IMR-90 (cell line): ENCODE results near the gene CENPT. TPM values are rescaled to one million over a fixed set of nuclear protein-coding genes. Genes with fewer than 3 reads are reported as not detected.
A peak's percentile ranks its signal among the peaks of the same experiment; 100 is the strongest.

Experiments used
- ATAC-seq: fragments of 200-7000 bp; cut with Tn5 transposase; 2 replicates; pipeline ENCODE4 v1.9.1; 2020; ENCODE audit warnings: low read depth, mild to moderate bottlenecking, moderate library complexity
- BruUV-seq: library from RNA; stranded (reverse); fragments of 400-500 nt; replicated peaks from 2 replicates; lab custom pipeline; 2021; lab: Mats Ljungman, UMichigan
- CTCF ChIA-PET: fragments of 300-600 bp; formaldehyde crosslinking; extraction: SDS; loops from one replicate; lab custom pipeline; 2021; ENCODE audit warnings: antibody characterized with exemption; lab: Yijun Ruan, JAX
- POLR2A ChIA-PET: fragments of 300-600 bp; sonication (Branson Sonifier 250); formaldehyde crosslinking; loops from one replicate; lab custom pipeline; 2022; ENCODE audit warnings: antibody characterized with exemption; ENCODE audit not compliant: unreplicated experiment; lab: Charles Lee
- DNase-seq: peaks from one replicate; pipeline ENCODE4 v3.0.0; 2013
- H2AFZ ChIP-seq: replicated peaks from 2 replicates; pipeline ENCODE3; 2013; ENCODE audit warnings: low read length, mild to moderate bottlenecking; ENCODE audit not compliant: poor library complexity
- H2AK5ac ChIP-seq: 2 replicates; pipeline ENCODE4 v1.6.1; 2013; ENCODE audit warnings: low read depth, low read length, inconsistent platforms
- H2AK9ac ChIP-seq: replicated peaks from 2 replicates; pipeline ENCODE3; 2013; ENCODE audit warnings: mild to moderate bottlenecking, low read depth, low read length, moderate library complexity; ENCODE audit not compliant: poor library complexity
- H2BK120ac ChIP-seq: 2 replicates; pipeline ENCODE4 v1.6.1; 2013; ENCODE audit warnings: low read depth, low read length, inconsistent platforms
- H2BK15ac ChIP-seq: 3 replicates; pipeline ENCODE4 v1.6.1; 2013; ENCODE audit warnings: low read depth, low read length, inconsistent platforms
- H2BK20ac ChIP-seq: 2 replicates; pipeline ENCODE4 v1.6.1; 2013; ENCODE audit warnings: low read depth, mild to moderate bottlenecking, inconsistent platforms, low read length, moderate library complexity
- H2BK5ac ChIP-seq: 2 replicates; pipeline ENCODE4 v1.6.1; 2013; ENCODE audit warnings: mild to moderate bottlenecking, low read depth, low read length, inconsistent platforms; ENCODE audit not compliant: poor library complexity, severe bottlenecking
- H3K14ac ChIP-seq: replicated peaks from 2 replicates; pipeline ENCODE4 v1.6.1; 2013; ENCODE audit warnings: low read depth, low read length, inconsistent platforms
- H3K18ac ChIP-seq: 2 replicates; pipeline ENCODE4 v1.6.1; 2013; ENCODE audit warnings: low read depth, low read length, control low read depth
- H3K23ac ChIP-seq: 2 replicates; pipeline ENCODE4 v1.6.1; 2013; ENCODE audit warnings: low read depth, low read length, inconsistent platforms
- H3K27ac ChIP-seq: 2 replicates; pipeline ENCODE4 v1.5.1; 2013; ENCODE audit warnings: mild to moderate bottlenecking, control low read depth, low read length; ENCODE audit not compliant: insufficient read depth
- H3K27me3 ChIP-seq: 2 replicates; pipeline ENCODE4 v1.6.1; 2013; ENCODE audit warnings: low read length; ENCODE audit not compliant: control insufficient read depth, insufficient read depth
- H3K36me3 ChIP-seq: 2 replicates; pipeline ENCODE4 v1.6.1; 2013; ENCODE audit warnings: low read length, mixed read lengths; ENCODE audit not compliant: control insufficient read depth, insufficient read depth
- H3K4ac ChIP-seq: 2 replicates; pipeline ENCODE4 v1.6.1; 2013; ENCODE audit warnings: low read depth, low read length, inconsistent platforms
- H3K4me1 ChIP-seq: 2 replicates; pipeline ENCODE4 v1.6.1; 2013; ENCODE audit warnings: low read length, mixed read lengths; ENCODE audit not compliant: control insufficient read depth, insufficient read depth
- H3K4me2 ChIP-seq: 2 replicates; pipeline ENCODE4 v1.6.1; 2013; ENCODE audit warnings: low read depth, mild to moderate bottlenecking, control low read depth, low read length, moderate library complexity
- H3K4me3 ChIP-seq: 2 replicates; pipeline ENCODE4 v1.5.1; 2013; ENCODE audit warnings: low read depth, mild to moderate bottlenecking, control low read depth, low read length, moderate library complexity; ENCODE audit not compliant: insufficient read depth
- H3K56ac ChIP-seq: 2 replicates; pipeline ENCODE4 v1.6.1; 2013; ENCODE audit warnings: low read length, inconsistent platforms; ENCODE audit not compliant: insufficient read depth; ENCODE audit errors: extremely low read depth
- H3K79me1 ChIP-seq, 2 experiments: 2 replicates each; pipeline ENCODE4 v1.6.1; 2013; ENCODE audit warnings: low read length in 2 of 2, inconsistent platforms in 1 of 2, low read depth in 1 of 2
- H3K9ac ChIP-seq: 2 replicates; pipeline ENCODE4 v1.6.1; 2013; ENCODE audit warnings: low read depth, low read length, control low read depth
- H3K9me1 ChIP-seq: 2 replicates; pipeline ENCODE4 v1.6.1; 2013; ENCODE audit warnings: low read length, inconsistent platforms; ENCODE audit not compliant: insufficient read depth
- H3K9me3 ChIP-seq: 2 replicates; pipeline ENCODE4 v1.6.1; 2013; ENCODE audit warnings: low read length; ENCODE audit not compliant: control insufficient read depth, insufficient read depth
- H4K20me1 ChIP-seq: 2 replicates; pipeline ENCODE4 v1.6.1; 2013; ENCODE audit warnings: low read length, inconsistent platforms; ENCODE audit not compliant: insufficient read depth
- H4K5ac ChIP-seq: 2 replicates; pipeline ENCODE4 v1.6.1; 2013; ENCODE audit warnings: mild to moderate bottlenecking, low read depth, low read length, control low read depth
- H4K8ac ChIP-seq, 2 experiments: 2 replicates each; pipeline ENCODE4 v1.6.1; 2013; ENCODE audit warnings: low read depth in 2 of 2, low read length in 2 of 2, control low read depth in 1 of 2, inconsistent platforms in 1 of 2
- H4K91ac ChIP-seq: 2 replicates; pipeline ENCODE4 v1.6.1; 2013; ENCODE audit warnings: low read depth, low read length, inconsistent platforms; ENCODE audit not compliant: insufficient read depth
- BHLHE40 ChIP-seq: fragments of 150-350 bp; IDR thresholded peaks from 2 replicates; pipeline ENCODE4 v1.6.1; 2016; ENCODE audit warnings: mild to moderate bottlenecking, low read depth, low read length
- CEBPB ChIP-seq: IDR thresholded peaks from 2 replicates; pipeline ENCODE4 v1.6.1; 2012; ENCODE audit warnings: low read depth, low read length, improper control_type of control experiment
- CHD1 ChIP-seq: IDR thresholded peaks from 2 replicates; pipeline ENCODE4 v1.6.1; 2012; ENCODE audit warnings: low read depth, low read length, improper control_type of control experiment
- CTCF ChIP-seq: conservative IDR thresholded peaks from 2 replicates; pipeline ENCODE4 v1.5.1; 2012; ENCODE audit warnings: mild to moderate bottlenecking, low read depth, low read length, improper control_type of control experiment
- MAFK ChIP-seq: IDR thresholded peaks from 2 replicates; pipeline ENCODE4 v1.6.1; 2012; ENCODE audit warnings: low read depth, low read length, improper control_type of control experiment
- MAZ ChIP-seq: IDR thresholded peaks from 2 replicates; pipeline ENCODE4 v1.6.1; 2012; ENCODE audit warnings: low read depth, mild to moderate bottlenecking, low read length, improper control_type of control experiment, moderate library complexity, borderline replicate concordance
- MXI1 ChIP-seq: IDR thresholded peaks from 2 replicates; pipeline ENCODE4 v1.6.1; 2012; ENCODE audit warnings: low read depth, mild to moderate bottlenecking, low read length, moderate library complexity, borderline replicate concordance
- NFE2L2 ChIP-seq: fragments of 150-350 bp; IDR thresholded peaks from 2 replicates; pipeline ENCODE4 v1.6.1; 2016; ENCODE audit warnings: low read depth, mild to moderate bottlenecking, low read length
- POLR2A ChIP-seq: IDR thresholded peaks from 2 replicates; pipeline ENCODE4 v1.6.1; 2012; ENCODE audit warnings: mild to moderate bottlenecking, low read depth, low read length
- RAD21 ChIP-seq: IDR thresholded peaks from 2 replicates; pipeline ENCODE4 v1.6.1; 2012; ENCODE audit warnings: low read length, improper control_type of control experiment
- RCOR1 ChIP-seq: IDR thresholded peaks from 2 replicates; pipeline ENCODE4 v1.6.1; 2012; ENCODE audit warnings: mild to moderate bottlenecking, low read length, improper control_type of control experiment; ENCODE audit not compliant: insufficient replicate concordance
- RFX5 ChIP-seq: IDR thresholded peaks from 2 replicates; pipeline ENCODE4 v1.8.0; 2012; ENCODE audit warnings: low read depth, mild to moderate bottlenecking, low read length, moderate library complexity
- SMC3 ChIP-seq: fragments of 150-350 bp; IDR thresholded peaks from 2 replicates; pipeline ENCODE4 v1.6.1; 2016; ENCODE audit warnings: low read depth, mild to moderate bottlenecking, antibody characterized with exemption, low read length, moderate library complexity
- USF2 ChIP-seq: fragments of 150-350 bp; IDR thresholded peaks from 2 replicates; pipeline ENCODE4 v1.6.1; 2017; ENCODE audit warnings: mild to moderate bottlenecking, antibody characterized with exemption, low read length, low read depth
- whole genome bisulfite sequencing, 2 experiments: methylation state at CpG; one replicate each; pipeline versions ENCODE4 v1.1.5 to v1.1.7; 2013; ENCODE audit warnings: missing lambda C conversion rate in 2 of 2; ENCODE audit not compliant: insufficient read length in 1 of 2; ENCODE audit errors: extremely low coverage in 2 of 2; 5-methylcytosine and 5-hydroxymethylcytosine counted together
- dilution Hi-C: fragments of 300-500 bp; cut with HindIII; formaldehyde crosslinking; loops from one replicate; pipeline ENCODE4 v1.14.3; 2018; ENCODE audit warnings: low sequenced_read_pairs; ENCODE audit not compliant: unreplicated experiment
- in situ Hi-C: fragments of 300-500 bp; cut with MboI; formaldehyde crosslinking; loops from 3 replicates; pipeline ENCODE4 v1.14.3; 2019; ENCODE audit warnings: low sequenced_read_pairs, inconsistent platforms, mixed read lengths
- intact Hi-C: fragments of 100-400 bp; cut with micrococcal nuclease; formaldehyde crosslinking; loops from 2 replicates; pipeline ENCODE4 v1.10.0; 2022
- polyA plus RNA-seq, 3 experiments: library from polyadenylated mRNA; depleted of rRNA; stranded (reverse); fragments of >200 nt; gene quantifications; 2 replicates each; pipeline ENCODE4 v1.2.3, GENCODE V29; 2012; ENCODE audit warnings: low replicate concordance in 1 of 3
- total RNA-seq: library from RNA; depleted of rRNA; stranded (reverse); fragments of >200 nt; gene quantifications from 2 replicates; pipeline ENCODE4 v1.2.3, GENCODE V29; 2012
- TF ChIP-seq, protein P1 (sequence below): fragments of 150-350 bp; IDR thresholded peaks from 2 replicates; pipeline ENCODE4 v1.6.1; 2016; ENCODE audit warnings: low read depth, mild to moderate bottlenecking, low read length, moderate library complexity, borderline replicate concordance

The CENPT gene
- total and polyA plus RNA-seq, 2 of the 4 experiments (the other 2 are of a cell fraction), result 33.3 to 83.1 TPM

DNA sequence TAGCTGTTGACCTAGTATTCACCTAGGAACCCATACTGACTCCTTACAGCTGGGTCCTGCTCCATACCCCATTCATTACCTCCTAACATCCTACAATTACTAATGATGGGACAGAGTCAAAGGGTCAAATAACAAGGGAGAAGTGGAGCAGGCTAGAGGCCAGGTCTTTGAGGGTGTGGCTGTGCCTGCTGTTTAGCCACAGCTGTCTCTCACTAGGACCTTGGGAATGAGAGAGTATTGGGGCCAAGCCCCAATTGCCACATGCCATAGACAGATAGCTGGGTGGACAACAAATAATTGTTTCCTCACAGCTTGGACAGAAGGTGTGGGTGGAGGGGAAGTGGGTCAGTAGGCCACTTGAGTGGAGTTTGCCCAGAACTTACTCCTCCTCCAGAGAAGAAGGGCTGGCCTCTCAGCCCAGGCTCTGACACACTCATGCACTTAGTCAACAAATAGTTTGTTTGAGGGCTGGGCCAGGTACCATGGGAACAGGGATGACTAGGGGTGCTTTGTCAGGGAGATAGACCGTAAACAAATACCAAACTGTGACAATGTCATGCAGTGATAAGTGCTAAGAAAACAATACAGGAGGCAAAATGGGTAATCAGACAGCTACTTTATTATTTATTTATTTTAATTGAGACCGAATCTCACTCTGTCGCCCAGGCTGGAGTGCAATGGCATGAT lies 10.2 kb upstream of the CENPT start:
- H3K27ac ChIP-seq, result no peak overlapping the region
- peak overlapping the region; percentile 1 for H2AK9ac ChIP-seq
- no peak overlapping the region for H2BK20ac ChIP-seq
- H2AK5ac ChIP-seq, result no peak overlapping the region
- H3K27me3 ChIP-seq, result no peaks in the 10 kb centered on the region
- peaks cover 21% of the 10 kb centered on the region for H3K4me1 ChIP-seq
- peaks cover 97% of the 10 kb centered on the region for H4K20me1 ChIP-seq
- no peak overlapping the region for H2BK15ac ChIP-seq
- H3K56ac ChIP-seq, result no peak overlapping the region
- H2BK120ac ChIP-seq, result no peak overlapping the region
- H3K36me3 ChIP-seq, result peaks cover 17% of the 10 kb centered on the region
- H3K4ac ChIP-seq, result no peak overlapping the region
- H3K14ac ChIP-seq, result no peak overlapping the region
- no peak overlapping the region for H3K9ac ChIP-seq
- ATAC-seq (peak; percentile 96), DNase-seq (peak; percentile 92)
- H2BK5ac ChIP-seq, result no peak overlapping the region
- H3K79me1 ChIP-seq, result peaks cover 29 to 89% of the 10 kb centered on the region in 2 experiments
- no peak overlapping the region for H3K23ac ChIP-seq
- H3K18ac ChIP-seq, result no peak overlapping the region
- intact Hi-C loops (no loop called here), dilution Hi-C loops (no loop called here), in situ Hi-C loops (no loop called here)
- H3K9me3 ChIP-seq, result no peaks in the 10 kb centered on the region
- no peak overlapping the region for H3K4me2 ChIP-seq
- H4K5ac ChIP-seq, result no peak overlapping the region
- BruUV-seq, result no TSS peak
- no CpG with 5 or more reads among the region's 3 CpGs for WGBS, 2 experiments
- H2AFZ ChIP-seq, result no peak overlapping the region
- H4K91ac ChIP-seq, result no peak overlapping the region
- H3K4me3 ChIP-seq, result no peak overlapping the region
- ChIA-PET CTCF (interaction anchor here (1.3 to 2.0 kb wide), 2 partner anchors 26 to 41 kb away, joined by 4 to 8 read pairs; partner anchors contain the start of gene NRN1L), POLR2A (no interaction called here)
- H3K9me1 ChIP-seq, result peaks cover 62% of the 10 kb centered on the region
- H4K8ac ChIP-seq, result no peak overlapping the region
- TF ChIP-seq MXI1, result peak; percentile 68
- peak; percentile 40 for TF ChIP-seq NFE2L2
- TF ChIP-seq, protein P1, sequence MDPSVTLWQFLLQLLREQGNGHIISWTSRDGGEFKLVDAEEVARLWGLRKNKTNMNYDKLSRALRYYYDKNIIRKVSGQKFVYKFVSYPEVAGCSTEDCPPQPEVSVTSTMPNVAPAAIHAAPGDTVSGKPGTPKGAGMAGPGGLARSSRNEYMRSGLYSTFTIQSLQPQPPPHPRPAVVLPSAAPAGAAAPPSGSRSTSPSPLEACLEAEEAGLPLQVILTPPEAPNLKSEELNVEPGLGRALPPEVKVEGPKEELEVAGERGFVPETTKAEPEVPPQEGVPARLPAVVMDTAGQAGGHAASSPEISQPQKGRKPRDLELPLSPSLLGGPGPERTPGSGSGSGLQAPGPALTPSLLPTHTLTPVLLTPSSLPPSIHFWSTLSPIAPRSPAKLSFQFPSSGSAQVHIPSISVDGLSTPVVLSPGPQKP, result no peak
- TF ChIP-seq MAFK, result peak; percentile 37; the same call in 1 of the 2 replicates
- 0 out of 2 replicates have a peak, but pooled peaks have one; percentile 25 for TF ChIP-seq MAZ
- TF ChIP-seq CHD1, result no peak; the same call in 1 of the 2 replicates
- peak; percentile 60 for TF ChIP-seq CEBPB
- no peak for TF ChIP-seq CTCF
- no peak; the same call in 1 of the 2 replicates for TF ChIP-seq RAD21
- TF ChIP-seq RFX5, result no peak
- TF ChIP-seq POLR2A, result no peak
- TF ChIP-seq SMC3, result no peak
- no peak for TF ChIP-seq USF2
- TF ChIP-seq BHLHE40, result peak; percentile 34; the same call in 1 of the 2 replicates
- TF ChIP-seq RCOR1, result peak; percentile 31
